Thoracic aorta (tissue), 2 donors: ENCODE data around the gene OR5K4. TPM values are rescaled to one million over a fixed set of nuclear protein-coding genes. Genes with fewer than 3 reads are reported as not detected.
"Not testable (repeated sequence)": the region's sequence is repeated elsewhere in the genome, so short reads cannot be mapped to it uniquely, and the experiment has no call there.

Source experiments
- ATAC-seq: fragments of 150-250 bp; one replicate; pipeline ENCODE4 v1.8.0; 2017; ENCODE audit warnings: low read depth; ENCODE audit not compliant: insufficient number of reproducible peaks, low FRiP score
- DNase-seq: peaks from one replicate; pipeline ENCODE4 v3.0.0-alpha.2; 2020; ENCODE audit warnings: low spot score
- H3K27ac ChIP-seq, 2 donors: fragments of 200-600 bp; sonication (generic); 1 replicate in 1 of 2; 2 replicates in 1 of 2; pipeline ENCODE4 v1.5.1; 2016; ENCODE audit warnings: mild to moderate bottlenecking in 2 of 2, moderate library complexity in 2 of 2
- H3K27me3 ChIP-seq: fragments of 200-600 bp; sonication (generic); replicated peaks from 2 replicates; pipeline ENCODE4 v1.6.0; 2016; ENCODE audit warnings: mild to moderate bottlenecking; ENCODE audit not compliant: insufficient read depth
- H3K36me3 ChIP-seq: fragments of 200-600 bp; sonication (generic); one replicate; pipeline ENCODE4 v1.5.1; 2016
- H3K4me1 ChIP-seq, 2 donors: fragments of 200-600 bp; sonication (generic); 1 replicate in 1 of 2; 2 replicates in 1 of 2; pipeline versions ENCODE4 v1.5.1 to v1.6.0; 2016; ENCODE audit warnings: low read depth in 2 of 2, mild to moderate bottlenecking in 1 of 2; ENCODE audit not compliant: control insufficient read depth in 1 of 2
- H3K4me3 ChIP-seq: fragments of 200-600 bp; sonication (generic); 2 replicates; pipeline ENCODE4 v1.5.1; 2016; ENCODE audit warnings: mild to moderate bottlenecking
- H3K9me3 ChIP-seq: fragments of 200-600 bp; sonication (generic); 2 replicates; pipeline ENCODE4 v1.5.1; 2016
- CTCF ChIP-seq: fragments of 200-600 bp; sonication (generic); IDR thresholded peaks from one replicate; pipeline ENCODE4 v1.5.1; 2019; ENCODE audit warnings: antibody characterized with exemption
- total RNA-seq, 2 donors: library from RNA; depleted of rRNA; stranded (reverse); fragments of >200 nt; gene quantifications; one replicate each; pipeline versions ENCODE4 v1.1.0 to v1.2.3, GENCODE V29; 2016

Gene OR5K4
- total RNA-seq, 2 donors from 2014 or later = not detected

DNA sequence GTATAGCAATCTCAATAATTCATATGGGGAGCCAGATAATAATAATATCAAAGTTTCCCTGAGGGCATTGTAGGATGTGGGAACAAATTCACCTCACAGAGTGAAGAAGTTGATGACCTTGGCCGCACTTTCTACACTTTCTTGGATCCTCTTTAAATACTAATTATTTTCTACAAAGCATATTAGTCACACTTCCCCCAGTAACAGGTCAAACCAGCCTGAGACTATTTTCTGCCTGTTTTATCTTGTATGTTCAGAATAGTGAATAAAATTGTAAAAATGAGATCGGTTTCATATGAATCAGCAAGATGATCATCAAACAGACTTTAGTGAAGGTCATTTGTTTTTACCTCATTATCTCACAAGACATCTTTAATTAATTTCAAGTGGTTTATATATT lies 34.5 kb downstream of the OR5K4 start:
- no peak for DNase-seq
- Histone ChIP-seq H3K27me3 (no peaks in the 10 kb centered on the region), H3K9me3 (no peaks in the 10 kb centered on the region), H3K27ac (no peak overlapping the region), H3K4me3 (no peak overlapping the region), H3K36me3 (no peaks in the 10 kb centered on the region), H3K4me1 (no peaks in the 10 kb centered on the region)
- no peak for TF ChIP-seq CTCF
- no peak for ATAC-seq

GRCh38 chr3:98390366-98390765 lies 36.7 kb downstream of the OR5K4 start, which contains the start of gene OR5K3:
Gene OR5K3 (plus strand): TSS chr3:98390666. CDS start chr3:98390666, 0 bp downstream.
- no peak for TF ChIP-seq CTCF
- no peak for DNase-seq

DNA sequence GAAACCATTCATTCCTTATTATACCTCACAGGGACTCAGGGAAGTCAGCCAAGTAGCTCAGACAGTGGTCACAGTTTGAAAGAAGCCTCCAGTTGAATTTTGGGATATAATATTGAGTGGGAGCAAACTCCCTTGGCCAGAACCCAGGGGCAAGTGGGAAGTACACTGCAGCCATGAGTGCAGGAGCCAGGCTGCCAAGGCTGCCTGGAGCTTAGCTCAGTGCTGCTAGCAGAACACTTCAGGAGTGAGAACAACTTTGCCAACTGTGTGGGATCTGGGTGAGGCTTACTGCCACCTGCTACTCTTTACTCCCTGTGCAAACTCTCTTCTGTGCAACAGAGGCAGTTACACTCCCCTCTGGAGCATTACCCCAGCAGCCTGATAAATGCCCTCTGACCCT lies 41.4 kb downstream of the OR5K4 start:
- Histone ChIP-seq H3K9me3 (no peaks in the 10 kb centered on the region), H3K27me3 (no peaks in the 10 kb centered on the region), H3K36me3 (no peaks in the 10 kb centered on the region), H3K4me3 (no peak overlapping the region), H3K4me1 (no peaks in the 10 kb centered on the region), H3K27ac (no peak overlapping the region)
- no peak for TF ChIP-seq CTCF
- no peak for DNase-seq
- no peak for ATAC-seq

More at GRCh38 chr3:98390366-98390765, 36.7 kb downstream of the OR5K4 start, which contains the start of gene OR5K3:
- Histone ChIP-seq H3K4me1 (no peaks in the 10 kb centered on the region), H3K27me3 (no peaks in the 10 kb centered on the region), H3K36me3 (no peaks in the 10 kb centered on the region), H3K27ac (no peak within 1 kb of the TSS), H3K9me3 (no peaks in the 10 kb centered on the region), H3K4me3 (no peak within 1 kb of the TSS)
- no peak for ATAC-seq

GRCh38 chr3:98396482-98396881 lies 42.8 kb downstream of the OR5K4 start:
- H3K36me3 ChIP-seq, H3K9me3 ChIP-seq, H3K4me1 ChIP-seq, ATAC-seq, H3K27ac ChIP-seq, H3K4me3 ChIP-seq, DNase-seq, H3K27me3 ChIP-seq: not testable (repeated sequence)

DNA sequence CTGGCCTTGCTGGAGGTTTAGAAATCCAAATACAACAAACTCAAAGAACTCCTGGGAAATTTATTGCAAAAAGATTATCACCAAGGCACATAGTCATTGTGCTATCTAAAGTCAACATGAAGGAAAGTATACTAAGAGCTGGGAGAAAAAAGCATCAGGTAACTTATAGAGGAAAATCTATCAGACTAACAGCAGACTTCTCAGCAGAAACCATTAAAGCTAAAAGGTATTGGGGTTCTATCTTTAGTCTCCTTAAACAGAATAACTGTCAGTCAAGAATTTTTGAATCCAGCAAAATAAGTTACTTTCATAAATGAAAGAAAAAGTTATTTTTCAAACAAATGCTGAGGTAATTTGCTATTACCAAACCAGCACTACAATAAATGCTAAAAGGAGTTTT lies 44.9 kb downstream of the OR5K4 start:
- Histone ChIP-seq H3K27me3 (no peaks in the 10 kb centered on the region), H3K9me3 (no peaks in the 10 kb centered on the region), H3K4me1 (no peaks in the 10 kb centered on the region), H3K4me3 (no peak overlapping the region), H3K27ac (no peak overlapping the region), H3K36me3 (no peaks in the 10 kb centered on the region)
- no peak for DNase-seq
- ATAC-seq = no peak
- TF ChIP-seq CTCF = no peak

DNA sequence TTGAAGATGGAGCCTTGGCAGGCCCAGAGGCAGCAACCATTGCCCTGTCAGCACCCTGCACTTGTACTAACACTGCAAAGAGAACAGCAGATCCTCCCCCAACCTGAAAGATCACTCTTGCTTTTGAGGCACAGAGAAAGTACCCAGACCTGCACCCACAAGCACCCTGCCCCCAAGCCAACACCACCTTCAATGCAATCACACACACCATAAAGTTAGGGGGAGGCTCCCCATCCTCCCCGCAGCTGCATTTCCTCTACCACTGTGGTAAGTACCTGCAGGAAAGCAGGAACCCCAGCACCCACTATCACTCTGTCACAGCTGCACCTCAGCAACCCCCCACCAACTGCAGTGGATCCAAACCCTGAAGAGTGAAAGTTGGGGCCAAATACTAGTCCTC lies 48.9 kb downstream of the OR5K4 start:
- no peaks in the 10 kb centered on the region for H3K36me3 ChIP-seq
- H3K27ac ChIP-seq = no peak overlapping the region
- H3K27me3 ChIP-seq = no peaks in the 10 kb centered on the region
- no peaks in the 10 kb centered on the region for H3K4me1 ChIP-seq
- H3K4me3 ChIP-seq = no peak overlapping the region
- DNase-seq = no peak
- H3K9me3 ChIP-seq = peaks cover 15% of the 10 kb centered on the region
- TF ChIP-seq CTCF = no peak
- ATAC-seq = no peak
